A549 treated with Mapracorat at 1 μM for 4 hours (cell line): ENCODE measurements around the gene HNRNPH3. TPM values are rescaled to one million over a fixed set of nuclear protein-coding genes. Genes with fewer than 3 reads are reported as not detected.

Experiments
- total RNA-seq: library from RNA; stranded (reverse); fragments of 200-300 nt; extraction: Qiagen RNA extraction; gene quantifications from 5 replicates; pipeline ENCODE4 v1.2.3, GENCODE V29; 2022

Gene HNRNPH3
- 176 to 249 TPM (median 188 TPM) in 5 replicates for total RNA-seq

GRCh38 chr10:68331455-68332258 lies at the start of gene HNRNPH3:
HNRNPH3 (plus strand) TSS chr10:68332064; CDS start chr10:68337222, 5,158 bp downstream.

DNA sequence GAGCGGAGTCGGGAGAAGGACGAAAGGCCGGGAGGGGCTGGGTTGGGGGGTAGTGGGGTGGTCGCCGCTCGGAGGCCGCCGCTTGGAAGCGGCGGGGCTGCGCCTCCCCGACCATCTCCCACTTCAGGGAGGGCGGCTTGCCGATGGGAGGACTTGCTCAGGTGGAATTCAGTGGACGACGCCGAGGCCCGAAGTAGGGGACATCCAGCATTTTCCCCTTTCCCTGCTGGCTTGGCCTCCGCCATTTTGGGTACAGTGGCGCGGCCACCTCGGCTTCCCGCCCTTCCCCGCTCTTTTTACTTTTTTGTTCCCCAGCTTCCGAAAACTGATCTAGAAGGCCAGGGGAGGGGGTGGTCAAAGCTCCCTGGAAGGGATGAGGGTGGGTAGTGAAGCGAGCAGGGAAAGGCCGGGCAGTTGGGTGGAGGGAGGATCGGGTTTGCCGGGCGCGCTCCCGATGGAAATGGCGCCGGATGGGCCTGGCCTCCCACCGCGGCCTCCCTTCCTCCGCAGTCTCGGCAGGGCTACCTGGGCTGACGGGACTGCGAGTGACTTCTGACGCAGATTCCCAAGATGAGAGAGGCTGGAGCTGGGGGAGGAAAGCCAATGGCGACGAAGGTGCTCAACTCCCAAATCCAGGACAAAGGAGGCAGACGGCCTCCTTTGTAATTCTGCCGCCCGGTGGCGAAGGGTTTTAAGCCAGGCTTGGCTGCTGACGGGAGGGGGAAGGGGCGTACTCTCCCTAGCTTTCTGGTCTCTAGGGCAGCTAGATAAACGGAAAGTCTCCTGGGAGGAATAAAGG lies 594 bp downstream of the HNRNPH3 start, which contains the start of gene PBLD:
PBLD (minus strand) TSS at position 670 of the 799 bp plus-strand sequence. CDS start 26,084 bp downstream, outside the sequence.

Other genes with a start within 250 kb of the HNRNPH3 start
- gene MYPN, start 222.6 kb upstream of the HNRNPH3 start, total RNA-seq: 2.2 to 3.0 TPM (median 2.3 TPM) in 5 replicates
- gene ATOH7, start 100.0 kb upstream of the HNRNPH3 start, total RNA-seq: 0.12 to 0.27 TPM (median 0.17 TPM) in 4 of 5 replicates, not detected in the other
- 2.7 to 3.8 TPM (median 3.0 TPM) in 5 replicates for gene PBLD, start 864 bp downstream of the HNRNPH3 start, total RNA-seq
- gene RUFY2, start 75.2 kb downstream of the HNRNPH3 start, total RNA-seq: 7.7 to 9.9 TPM (median 8.5 TPM) in 5 replicates
- 8.5 to 11.6 TPM (median 9.1 TPM) in 5 replicates for gene DNA2, start 139.9 kb downstream of the HNRNPH3 start, total RNA-seq
- 16.8 to 18.5 TPM (median 18.4 TPM) in 5 replicates for gene SLC25A16, start 195.5 kb downstream of the HNRNPH3 start, total RNA-seq
- gene TET1, start 228.3 kb downstream of the HNRNPH3 start, total RNA-seq: 0.41 to 0.65 TPM (median 0.56 TPM) in 5 replicates